Bone marrow (tissue), 2 donors: ENCODE data around the gene PRICKLE2.

Experiments used
- DNase-seq, 2 donors: peaks; one replicate each; lab custom pipeline; 2025; lab: John Stamatoyannopoulos, UW

Gene PRICKLE2

DNA sequence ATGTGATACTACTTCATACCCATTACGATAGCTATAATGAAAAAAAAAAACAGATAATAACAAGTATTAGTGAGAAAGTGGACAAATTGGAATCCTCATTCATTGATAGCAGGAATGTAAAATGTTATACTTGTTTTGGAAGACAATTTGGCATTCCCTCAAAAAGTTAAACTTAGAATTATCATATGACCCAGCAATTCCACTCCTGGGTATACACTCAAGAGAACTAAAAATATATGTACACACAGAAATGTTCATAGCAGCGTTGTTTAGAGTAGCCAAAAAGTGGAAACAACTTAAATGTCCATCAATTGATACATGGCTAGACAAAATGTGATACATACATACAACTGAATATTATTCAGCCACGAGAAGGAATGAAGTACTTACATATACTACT lies 69.9 kb downstream of the PRICKLE2 start:
- no peak for DNase-seq

GRCh38 chr3:64152676-64153466 lies 72.4 kb downstream of the PRICKLE2 start:
- DNase-seq: no peak

DNA sequence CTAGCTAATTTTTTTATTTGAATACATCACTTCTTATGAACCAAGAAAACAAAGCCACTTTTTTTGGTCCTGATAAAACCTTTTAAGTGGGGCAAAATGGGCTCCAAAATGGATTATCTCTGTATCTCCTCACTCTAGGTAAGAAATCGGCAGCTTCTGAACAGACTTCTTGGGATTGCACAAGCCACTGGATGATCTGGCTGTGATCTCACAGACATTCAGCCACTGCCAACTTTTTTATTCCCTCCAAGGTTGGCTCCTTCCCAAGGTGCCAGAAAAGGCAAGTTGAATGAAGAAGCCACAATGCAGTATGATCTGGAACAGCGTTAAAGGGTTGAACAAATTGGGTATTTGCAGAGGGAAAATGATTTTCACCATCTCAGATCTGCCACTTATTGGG lies 73.2 kb downstream of the PRICKLE2 start:
- no peak for DNase-seq

DNA sequence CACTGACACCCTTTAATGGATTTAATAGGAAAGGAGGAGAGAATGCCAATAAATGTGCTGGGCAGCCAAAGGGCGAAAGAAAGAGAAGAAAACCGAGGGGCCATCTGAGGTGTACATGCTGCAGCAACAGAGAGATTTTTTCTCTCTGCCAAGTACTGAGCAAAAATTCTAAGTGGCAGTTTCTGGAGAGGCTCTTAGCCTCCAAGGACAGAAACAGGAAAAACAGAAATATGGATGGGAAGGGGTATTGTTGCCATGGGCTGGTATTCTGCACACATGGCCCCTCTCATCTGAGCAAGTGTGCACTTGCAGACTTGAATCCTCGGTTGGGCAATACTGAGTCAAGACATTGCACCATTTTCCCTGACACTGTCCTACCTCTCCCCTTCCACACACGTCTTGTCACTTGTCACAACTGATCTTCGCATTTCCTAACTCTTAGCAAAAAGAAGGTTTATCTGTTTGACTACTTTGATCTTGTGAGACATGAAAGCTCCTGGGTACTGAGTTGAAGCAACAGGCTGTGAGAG lies 73.9 kb downstream of the PRICKLE2 start:
- no peak for DNase-seq

- no peak for DNase-seq
Observed at GRCh38 chr3:64150623-64151207, 74.6 kb downstream of the PRICKLE2 start.

GRCh38 chr3:64149886-64150285 lies 75.4 kb downstream of the PRICKLE2 start:
- no peak for DNase-seq

DNA sequence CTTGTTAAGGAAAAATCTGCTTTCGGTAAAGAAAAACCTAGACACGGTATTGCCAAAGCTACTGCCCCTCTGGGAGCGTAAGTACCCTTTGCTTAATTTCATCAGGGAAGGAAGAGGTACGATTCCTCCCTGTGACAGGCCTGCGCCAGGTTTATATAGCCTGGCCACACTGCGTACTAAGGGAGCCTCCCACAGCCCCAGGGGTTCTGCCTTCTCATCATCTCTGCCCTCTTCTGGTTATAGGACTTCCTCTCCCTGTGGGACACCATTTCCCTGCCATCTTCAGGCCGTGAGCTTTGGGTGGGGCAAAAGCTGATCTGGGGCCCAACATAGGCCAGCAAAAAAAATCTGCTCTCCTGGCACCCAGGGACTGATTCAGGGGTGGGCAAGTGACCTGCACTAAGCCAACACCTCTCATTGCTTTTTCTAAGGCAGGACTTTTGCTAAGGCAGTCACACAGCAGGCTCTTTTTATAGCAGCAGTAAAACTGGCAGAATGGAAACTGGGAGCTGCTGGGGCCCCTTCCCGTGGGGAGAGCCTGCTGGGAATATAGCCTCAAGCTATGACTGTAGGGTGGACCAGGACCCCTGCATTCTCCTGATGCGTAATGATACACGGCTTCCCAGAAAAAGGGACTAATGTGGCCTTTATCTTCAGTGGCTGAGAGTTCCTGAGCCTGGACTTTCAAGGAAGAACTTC lies 76.2 kb downstream of the PRICKLE2 start:
- no peak for DNase-seq

DNA sequence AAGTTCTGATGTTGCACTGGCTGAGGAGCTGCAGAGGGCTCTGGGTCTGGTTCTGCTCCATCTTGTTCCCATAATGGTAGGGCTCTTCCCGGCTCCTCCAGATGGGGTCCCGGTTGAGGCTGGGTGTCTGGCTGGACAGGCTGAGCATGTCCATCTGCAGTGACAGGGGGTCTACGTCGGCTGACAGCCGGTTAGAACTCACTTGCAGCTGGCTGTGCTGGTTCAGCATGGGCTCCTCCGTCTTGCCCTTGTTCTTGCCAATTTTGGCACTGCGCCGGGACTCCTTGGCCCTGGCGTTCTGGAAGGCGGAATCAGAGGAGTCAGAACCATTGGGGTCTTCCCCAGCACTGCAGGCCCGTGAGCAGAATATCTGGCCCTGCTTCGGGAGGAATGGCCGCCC lies 78.1 kb downstream of the PRICKLE2 start:
- DNase-seq: no peak

- no peak for DNase-seq
Observed at GRCh38 chr3:64145438-64145837, 79.8 kb downstream of the PRICKLE2 start.

- no peak for DNase-seq
Observed at GRCh38 chr3:64144241-64144900, 80.9 kb downstream of the PRICKLE2 start.

DNA sequence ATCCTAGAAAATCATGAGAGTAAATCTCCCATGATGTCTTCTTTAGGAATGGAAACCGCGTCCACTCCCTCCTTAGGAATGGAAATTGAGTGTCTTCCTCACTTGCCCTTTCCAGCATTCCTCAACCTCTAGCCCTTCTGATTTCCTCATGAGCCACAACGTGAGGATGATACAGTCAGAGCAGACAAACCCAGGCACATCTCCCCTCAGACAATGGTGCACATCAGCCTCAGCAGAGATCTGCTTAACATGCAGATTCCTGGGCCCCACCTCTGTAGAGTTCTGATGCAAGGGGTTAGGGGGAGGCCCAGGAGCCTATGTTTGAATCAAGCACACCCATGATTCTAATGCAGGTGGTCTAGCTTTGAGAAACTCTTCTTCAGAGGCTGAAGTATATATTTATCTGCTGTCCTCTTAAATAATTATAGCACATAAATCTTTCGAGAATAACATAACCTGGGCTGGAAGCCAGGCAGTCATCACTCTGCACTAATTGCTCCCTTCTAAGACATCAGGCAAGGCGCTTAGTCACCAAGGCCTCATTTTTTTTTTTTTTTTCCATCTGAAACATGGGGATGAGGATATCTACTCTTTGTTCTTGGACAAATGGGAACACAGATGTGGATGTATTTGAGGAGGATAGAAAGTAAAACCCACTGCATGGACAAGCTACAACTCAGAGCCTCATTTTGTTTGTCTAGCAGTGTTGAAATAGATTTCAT lies 81.7 kb downstream of the PRICKLE2 start:
- no peak for DNase-seq

GRCh38 chr3:64141476-64141875 lies 83.8 kb downstream of the PRICKLE2 start:
- no peak for DNase-seq

DNA sequence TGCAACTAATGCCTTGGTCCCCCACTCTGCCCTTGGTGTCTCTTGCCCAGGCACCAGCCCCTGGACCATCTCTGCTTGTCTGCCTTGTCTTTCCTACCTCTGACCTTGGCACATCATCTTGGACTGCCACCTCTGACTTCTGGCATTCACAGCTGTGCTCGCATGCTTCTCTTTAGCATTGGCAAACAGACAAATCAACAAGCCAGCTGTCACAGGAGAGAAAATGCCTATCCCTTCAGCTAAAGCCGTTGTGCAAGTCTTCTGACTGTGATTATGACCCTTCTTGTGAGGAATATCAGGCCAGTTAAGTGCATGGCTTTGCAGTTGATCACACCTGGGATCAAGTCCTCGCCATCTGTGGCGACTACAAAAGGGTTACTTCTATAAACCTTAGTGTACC lies 84.6 kb downstream of the PRICKLE2 start:
- DNase-seq: no peak

GRCh38 chr3:64138656-64139375 lies 86.5 kb downstream of the PRICKLE2 start:
- no peak for DNase-seq

- no peak for DNase-seq
Observed at GRCh38 chr3:64138046-64138445, 87.2 kb downstream of the PRICKLE2 start.

DNA sequence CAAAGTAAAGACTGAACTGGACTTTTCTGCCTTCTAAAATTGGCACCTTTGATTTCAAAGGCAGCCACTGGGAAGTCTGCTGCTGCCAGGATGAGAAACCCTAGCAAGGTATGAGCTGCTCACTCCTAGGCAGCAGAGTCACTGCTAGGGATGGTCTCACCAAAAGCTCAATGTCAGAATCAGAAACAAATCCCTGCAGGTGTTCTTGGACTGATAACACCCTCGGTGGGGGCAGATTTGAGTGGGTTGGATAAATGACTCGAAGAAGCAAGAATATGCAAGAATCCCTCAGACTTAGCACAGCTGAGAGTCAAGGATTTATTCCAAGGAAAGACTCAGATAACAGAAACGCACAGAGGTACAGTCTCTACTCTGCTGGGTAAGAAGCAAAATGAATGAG lies 90.4 kb downstream of the PRICKLE2 start:
- no peak for DNase-seq

DNA sequence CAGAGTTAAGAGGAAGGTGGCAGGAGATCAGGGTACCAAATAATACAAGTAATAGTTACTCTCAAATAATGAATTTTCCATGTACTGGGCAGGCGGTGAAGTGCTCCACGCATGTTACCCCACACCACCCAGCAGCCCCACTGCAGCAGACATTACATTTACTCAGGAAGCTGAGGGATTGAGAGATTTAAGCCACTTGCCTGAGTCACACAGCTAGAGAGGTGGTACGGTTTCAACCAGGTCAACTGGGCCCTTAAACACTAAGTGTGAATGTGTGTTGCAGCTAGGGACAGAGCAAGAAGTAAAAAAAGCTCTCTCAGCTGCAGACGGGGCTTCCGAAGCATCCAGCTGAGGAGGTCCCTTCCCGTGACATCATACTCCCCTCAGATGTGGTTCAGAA lies 91.3 kb downstream of the PRICKLE2 start:
- DNase-seq: no peak

- no peak for DNase-seq
Observed at GRCh38 chr3:64133272-64133671, 92.0 kb downstream of the PRICKLE2 start.

- DNase-seq: no peak
Observed at GRCh38 chr3:64131725-64132469, 93.4 kb downstream of the PRICKLE2 start.

- DNase-seq: no peak
Observed at GRCh38 chr3:64130436-64130835, 94.8 kb downstream of the PRICKLE2 start.
